Endothelial cell of umbilical vein (primary cell): ENCODE measurements around the gene CPNE5.

Experiments used
- EZH2 ChIP-seq: IDR thresholded peaks from 2 replicates; pipeline ENCODE4 v1.6.1; 2012; ENCODE audit warnings: borderline replicate concordance, low read depth, mild to moderate bottlenecking, moderate library complexity, low read length, inconsistent platforms; ENCODE audit not compliant: severe bottlenecking
- FOS ChIP-seq: IDR thresholded peaks from 2 replicates; pipeline ENCODE4 v1.6.1; 2011; ENCODE audit warnings: mild to moderate bottlenecking, low read length, moderate library complexity, borderline replicate concordance; ENCODE audit not compliant: insufficient read depth
- GATA2 ChIP-seq: IDR thresholded peaks from 2 replicates; pipeline ENCODE4 v1.7.0; 2011; ENCODE audit warnings: low read depth, mild to moderate bottlenecking, moderate library complexity, mixed read lengths, low read length; ENCODE audit not compliant: insufficient read length, insufficient read depth
- MYC ChIP-seq: IDR thresholded peaks from one replicate; pipeline ENCODE4 v1.6.1; 2011; ENCODE audit warnings: mild to moderate bottlenecking, low read depth, low read length
- POLR2A ChIP-seq: IDR thresholded peaks from 2 replicates; pipeline ENCODE4 v1.6.1; 2012; ENCODE audit warnings: low read depth, mild to moderate bottlenecking, control low read depth, low read length
- POLR2AphosphoS5 ChIP-seq: IDR thresholded peaks from 2 replicates; pipeline ENCODE4 v1.6.1; 2012; ENCODE audit warnings: low read depth, mild to moderate bottlenecking, control low read depth, low read length, moderate library complexity; ENCODE audit not compliant: insufficient read depth
- TF ChIP-seq, protein P1 (sequence below), 2 donors: IDR thresholded peaks; 1 replicate in 1 of 2; 2 replicates in 1 of 2; pipeline ENCODE4 v1.5.1; 2011; ENCODE audit warnings: low read length in 2 of 2, mild to moderate bottlenecking in 2 of 2, moderate library complexity in 2 of 2, control low read depth in 1 of 2, inconsistent platforms in 1 of 2, low read depth in 1 of 2; ENCODE audit not compliant: insufficient read depth in 1 of 2; ENCODE audit errors: extremely low read depth in 1 of 2
- TF ChIP-seq, protein P2 (sequence below): IDR thresholded peaks from 2 replicates; pipeline ENCODE4 v1.6.1; 2011; ENCODE audit not compliant: insufficient read depth, insufficient read length

DNA sequence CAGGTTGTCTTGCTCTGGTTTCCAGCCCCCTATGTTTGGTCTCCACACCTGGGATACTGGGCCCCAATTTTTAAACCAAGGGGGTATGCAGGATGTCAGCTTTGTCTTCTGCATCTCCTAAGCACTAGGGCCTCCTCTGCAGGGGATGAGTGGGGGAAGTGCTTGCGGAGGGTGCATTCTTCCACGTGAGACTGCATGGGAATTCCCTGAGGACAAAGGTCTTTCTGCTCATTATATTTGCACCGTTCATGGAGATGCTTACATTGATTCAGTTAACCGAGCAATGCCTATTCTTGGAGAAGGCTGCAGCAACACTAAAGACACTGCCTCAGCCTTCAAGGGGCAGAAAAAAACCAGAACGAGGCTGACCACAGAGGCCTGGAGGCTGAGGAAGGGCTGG is 96.2 kb downstream of the CPNE5 start:
- TF ChIP-seq, protein P1, sequence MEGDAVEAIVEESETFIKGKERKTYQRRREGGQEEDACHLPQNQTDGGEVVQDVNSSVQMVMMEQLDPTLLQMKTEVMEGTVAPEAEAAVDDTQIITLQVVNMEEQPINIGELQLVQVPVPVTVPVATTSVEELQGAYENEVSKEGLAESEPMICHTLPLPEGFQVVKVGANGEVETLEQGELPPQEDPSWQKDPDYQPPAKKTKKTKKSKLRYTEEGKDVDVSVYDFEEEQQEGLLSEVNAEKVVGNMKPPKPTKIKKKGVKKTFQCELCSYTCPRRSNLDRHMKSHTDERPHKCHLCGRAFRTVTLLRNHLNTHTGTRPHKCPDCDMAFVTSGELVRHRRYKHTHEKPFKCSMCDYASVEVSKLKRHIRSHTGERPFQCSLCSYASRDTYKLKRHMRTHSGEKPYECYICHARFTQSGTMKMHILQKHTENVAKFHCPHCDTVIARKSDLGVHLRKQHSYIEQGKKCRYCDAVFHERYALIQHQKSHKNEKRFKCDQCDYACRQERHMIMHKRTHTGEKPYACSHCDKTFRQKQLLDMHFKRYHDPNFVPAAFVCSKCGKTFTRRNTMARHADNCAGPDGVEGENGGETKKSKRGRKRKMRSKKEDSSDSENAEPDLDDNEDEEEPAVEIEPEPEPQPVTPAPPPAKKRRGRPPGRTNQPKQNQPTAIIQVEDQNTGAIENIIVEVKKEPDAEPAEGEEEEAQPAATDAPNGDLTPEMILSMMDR (IDR thresholded peaks at IDR 0.05; ENCODE audit: extremely low read depth in 1 of 2, insufficient read depth in 1 of 2, low read depth in 1 of 2, low read length in 2 of 2): no peak
- TF ChIP-seq MYC (no peak), POLR2A (no peak), EZH2 (no peak), POLR2AphosphoS5 (no peak), GATA2 (no peak), FOS (no peak)
- TF ChIP-seq, protein P2, sequence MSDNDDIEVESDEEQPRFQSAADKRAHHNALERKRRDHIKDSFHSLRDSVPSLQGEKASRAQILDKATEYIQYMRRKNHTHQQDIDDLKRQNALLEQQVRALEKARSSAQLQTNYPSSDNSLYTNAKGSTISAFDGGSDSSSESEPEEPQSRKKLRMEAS: no peak
